NCI-H2171 (cell line): Measurements from ENCODE around the gene LIMD2.
"Not testable (repeated sequence)": the region's sequence is repeated elsewhere in the genome, so short reads cannot be mapped to it uniquely, and the experiment has no call there.

Experiments
- DNase-seq: peaks from one replicate; lab custom pipeline; 2025; lab: John Stamatoyannopoulos, UW

Gene LIMD2

GRCh38 chr17:63699638-63700527 lies at the start of gene LIMD2:
Gene LIMD2, minus strand, starts transcription at chr17:63700125. Its CDS starts 827 bp downstream, at chr17:63699298.
- DNase-seq, result peak; percentile 75

DNA sequence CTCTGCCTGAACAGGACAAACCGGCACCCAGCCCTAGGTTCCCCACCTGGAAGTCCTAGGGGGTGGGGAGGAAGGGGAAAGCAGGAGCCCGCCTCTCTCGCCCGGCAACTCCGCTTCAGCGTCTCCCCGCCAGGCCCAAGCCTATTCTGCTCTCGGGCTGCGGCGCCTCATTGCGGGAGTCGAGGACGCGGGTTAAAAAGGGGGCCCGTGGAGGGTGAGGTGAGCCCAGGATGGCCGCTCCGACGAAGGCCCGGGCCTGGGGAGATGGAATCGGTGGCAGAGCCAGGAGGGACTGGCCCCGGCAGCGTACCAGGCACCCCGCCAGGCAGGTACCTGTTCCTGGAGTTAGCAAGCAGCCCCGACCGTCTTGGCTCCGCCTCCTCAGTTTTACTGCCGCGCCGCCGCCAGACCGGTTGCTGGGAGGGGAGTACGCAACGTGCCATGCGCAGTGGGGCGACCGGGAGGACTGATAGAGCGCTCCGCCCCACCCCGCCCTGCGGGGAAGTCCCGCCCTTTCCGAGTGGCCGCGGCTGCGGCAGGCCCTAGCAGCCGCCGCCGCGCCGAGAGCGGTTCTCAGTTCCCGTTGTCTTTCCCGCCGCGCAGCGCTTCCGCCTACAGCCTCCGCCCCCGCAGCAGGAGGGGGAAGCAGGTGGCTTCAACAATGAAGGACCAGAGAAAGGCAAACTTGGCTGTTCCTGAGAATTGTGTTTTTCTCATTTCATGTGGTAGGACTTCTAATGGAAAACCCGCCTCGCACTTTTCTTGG lies 41.7 kb upstream of the LIMD2 start, which contains the start of gene STRADA:
Gene STRADA (minus strand): TSS at position 392 of the 766 bp plus-strand sequence. CDS start 13,430 bp downstream, outside the sequence.
- peak; percentile 98 for DNase-seq

DNA sequence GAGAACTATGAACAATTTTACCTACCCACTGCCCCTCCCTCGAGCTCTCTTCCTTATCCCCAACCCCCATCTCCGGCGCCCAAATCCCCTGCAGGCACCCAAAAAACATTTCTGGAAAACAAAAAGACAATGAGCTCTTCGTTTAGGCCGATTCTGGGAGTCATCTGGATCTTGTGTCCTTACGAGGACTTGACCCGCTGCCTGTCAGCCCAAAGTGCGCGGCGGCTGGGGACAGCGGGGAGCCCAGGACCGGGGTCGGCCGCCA lies 41.1 kb upstream of the LIMD2 start:
- DNase-seq, result peak; percentile 46

DNA sequence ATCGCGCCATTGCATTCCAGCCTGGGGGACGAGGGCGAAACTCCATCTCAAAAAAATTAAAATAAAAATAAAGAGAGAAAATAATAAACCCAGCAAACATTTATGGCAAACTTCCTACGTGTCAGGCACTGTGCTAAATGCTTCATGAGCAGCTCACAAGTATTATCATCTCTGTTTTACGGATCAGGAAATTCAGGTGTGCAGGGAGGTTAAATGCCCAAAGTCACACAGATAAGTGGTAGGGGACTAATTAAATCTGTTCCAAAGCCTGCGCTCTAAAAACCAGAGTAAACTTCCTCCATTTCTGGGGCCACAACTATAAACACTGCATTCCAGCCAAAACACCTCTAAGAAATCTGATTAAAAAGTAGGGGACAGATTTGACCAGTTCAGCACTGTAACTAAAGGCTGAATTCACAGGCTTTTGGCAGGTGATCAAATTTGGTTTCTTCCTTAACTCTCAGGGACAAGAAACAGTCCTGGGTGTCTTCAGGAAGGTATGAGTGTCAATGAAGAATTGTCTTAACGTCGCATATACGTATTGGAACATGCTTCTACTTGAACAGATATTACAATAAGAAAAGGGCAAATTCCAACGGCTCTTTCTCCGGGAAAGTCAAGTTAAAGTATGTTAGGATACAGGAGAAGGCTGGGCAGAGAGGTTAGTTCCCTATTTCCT lies 40.7 kb upstream of the LIMD2 start:
- DNase-seq, result no peak

GRCh38 chr17:63735691-63736090 lies 35.8 kb upstream of the LIMD2 start:
- no peak for DNase-seq

GRCh38 chr17:63722403-63722802 lies 22.5 kb upstream of the LIMD2 start:
- DNase-seq, result no peak

DNA sequence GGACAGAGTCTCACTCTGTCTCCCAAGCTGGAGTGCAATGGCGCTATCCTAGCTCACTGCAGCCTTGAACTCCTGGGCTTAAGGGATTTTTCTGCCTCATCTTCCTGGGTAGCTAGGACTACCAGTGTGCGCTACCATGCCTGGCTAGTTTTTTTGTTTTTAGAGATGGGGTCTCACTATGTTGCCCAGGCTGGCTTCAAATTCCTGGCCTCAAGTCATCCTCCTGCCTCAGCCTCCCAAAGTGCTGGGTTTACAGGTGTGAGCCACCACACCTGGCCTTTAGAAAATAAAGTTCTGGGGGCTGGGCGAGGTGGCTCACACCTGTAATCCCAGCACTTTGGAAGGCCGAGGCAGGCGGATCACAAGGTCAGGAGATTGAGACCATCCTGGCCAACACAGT lies 20.3 kb upstream of the LIMD2 start:
- DNase-seq, result not testable (repeated sequence)

DNA sequence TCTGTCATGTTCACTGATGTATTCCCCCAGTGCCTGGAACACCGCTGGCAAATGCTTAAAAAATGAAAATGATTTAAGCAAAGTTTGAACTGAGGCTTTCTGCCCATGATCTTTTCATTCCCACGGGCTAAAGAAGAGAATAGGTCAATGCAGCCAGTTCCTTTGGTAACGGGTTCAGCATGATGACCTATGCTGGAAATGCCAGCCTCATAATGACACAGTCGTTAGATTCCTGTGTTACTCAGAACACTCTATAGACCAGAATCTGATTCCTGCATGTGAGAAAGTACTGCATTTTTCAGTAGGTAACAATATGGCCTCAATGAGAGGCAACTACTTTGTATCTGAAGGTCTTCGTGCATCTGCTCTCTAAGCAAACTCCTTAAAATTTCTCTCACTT lies 19.1 kb upstream of the LIMD2 start:
- no peak for DNase-seq

DNA sequence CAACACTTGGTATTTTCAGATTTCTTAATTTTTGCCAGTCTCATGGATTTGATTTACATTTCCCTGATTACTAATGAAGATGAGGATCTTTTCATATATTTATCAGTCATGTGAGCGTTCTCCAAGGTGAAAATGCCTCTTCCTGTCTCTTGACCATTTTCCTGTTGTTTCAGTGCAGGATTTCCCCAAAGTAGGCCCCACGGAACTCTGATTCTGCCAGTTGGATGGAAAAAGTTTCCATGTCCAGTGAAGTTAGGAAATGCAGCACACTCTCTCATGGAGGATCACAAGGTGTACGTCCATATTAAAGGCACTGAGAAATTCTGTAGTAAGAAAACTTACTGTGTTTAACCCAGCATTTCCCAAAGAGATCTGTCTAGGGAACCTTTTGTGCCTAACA lies 16.5 kb upstream of the LIMD2 start:
- no peak for DNase-seq

DNA sequence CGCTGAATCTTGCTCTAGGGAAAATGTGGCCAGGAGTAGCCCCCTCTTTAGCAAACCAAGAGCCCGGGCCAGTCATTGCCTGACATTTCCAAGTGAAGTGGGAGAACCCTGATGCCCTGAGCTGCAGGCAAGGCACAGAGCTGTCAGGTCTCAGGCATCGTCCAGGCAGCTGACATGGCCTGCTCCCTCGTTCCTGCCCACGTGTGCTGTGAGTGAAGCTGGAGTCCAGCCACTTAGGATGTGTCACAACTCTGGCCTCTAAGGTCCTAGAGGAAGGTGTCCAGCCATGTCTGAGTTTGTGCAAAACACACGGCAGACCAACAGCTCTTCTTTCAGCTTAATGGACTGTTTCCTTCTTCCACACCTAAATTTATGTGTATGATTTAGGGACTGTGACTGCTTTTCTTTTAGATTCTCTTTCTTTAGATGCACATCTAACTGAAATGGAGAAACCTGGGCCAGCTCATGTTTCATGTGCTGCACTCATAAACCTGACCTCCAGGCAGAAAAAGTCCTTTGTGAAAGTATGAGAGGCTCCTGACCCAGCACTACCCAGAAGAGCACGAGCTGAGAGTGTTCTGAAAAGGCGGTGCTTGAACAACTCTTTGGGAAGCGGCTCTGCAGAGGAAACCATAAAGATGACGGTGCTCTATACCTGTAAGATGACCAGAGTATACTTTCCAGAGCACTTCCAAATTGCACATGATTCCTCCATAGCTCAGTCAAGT lies 14.8 kb upstream of the LIMD2 start:
- DNase-seq, result no peak

DNA sequence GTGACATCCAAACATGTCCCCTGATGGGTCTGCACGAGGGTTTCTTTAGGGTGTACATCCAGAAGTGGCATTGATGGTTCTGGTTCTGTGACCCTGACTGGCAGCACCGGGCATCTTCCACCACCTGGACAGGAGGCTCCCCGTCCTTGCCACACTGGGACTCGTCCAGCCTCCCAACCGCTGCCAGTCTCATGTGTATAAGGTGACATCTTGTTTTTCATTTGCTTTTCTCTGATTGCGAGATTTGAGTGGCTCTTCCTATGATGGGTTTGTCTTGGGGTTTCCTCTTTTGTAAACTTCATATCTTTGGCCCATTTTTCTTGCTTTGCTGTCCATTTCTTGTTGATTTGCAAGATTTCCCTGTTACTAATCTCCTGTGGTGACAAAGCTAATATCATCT lies 9.2 kb upstream of the LIMD2 start:
- no peak for DNase-seq

DNA sequence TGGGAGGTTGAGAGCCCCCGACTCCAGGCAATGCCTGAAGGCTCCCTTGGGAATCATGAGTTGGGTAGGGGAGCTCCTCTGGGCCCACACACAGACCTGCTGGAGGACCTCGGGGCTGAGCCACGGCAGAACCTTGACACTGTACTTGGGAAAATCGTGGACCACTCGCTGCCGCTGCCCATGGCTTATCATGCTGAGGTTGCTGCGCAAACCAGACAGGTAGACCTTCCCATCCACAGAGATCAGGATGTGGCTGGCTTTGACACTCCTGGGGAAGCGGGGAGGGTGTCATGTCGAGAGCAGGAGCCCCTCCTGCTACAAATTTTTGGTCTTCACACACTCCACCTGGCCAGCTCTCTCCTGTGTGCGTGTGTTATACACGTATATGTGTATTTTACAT lies 7.2 kb upstream of the LIMD2 start:
- no peak for DNase-seq

GRCh38 chr17:63706336-63707082 lies 6.6 kb upstream of the LIMD2 start:
- DNase-seq, result no peak

- no peak for DNase-seq
Measured at GRCh38 chr17:63705657-63706056, 5.7 kb upstream of the LIMD2 start.

DNA sequence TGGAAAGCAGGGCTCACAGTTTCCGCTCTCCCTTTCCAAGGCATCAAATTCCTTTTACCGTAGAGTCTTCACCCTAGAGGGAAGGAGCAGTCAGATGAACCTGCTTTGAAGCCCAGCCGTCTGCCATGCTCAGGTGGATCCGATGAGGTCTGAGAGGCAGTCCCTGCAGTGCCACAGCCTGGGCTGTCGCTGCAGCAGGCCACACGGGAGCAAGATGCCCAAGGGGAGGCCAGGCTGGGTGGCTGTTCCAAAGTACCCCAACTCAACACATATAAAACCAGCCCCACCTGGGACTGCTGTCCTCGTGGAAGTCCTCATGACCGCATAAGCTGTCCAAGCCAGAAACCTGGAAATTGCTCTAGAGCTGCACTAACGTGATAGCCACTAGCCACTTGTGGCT lies 4.9 kb upstream of the LIMD2 start:
- no peak for DNase-seq

- no peak for DNase-seq
Measured at GRCh38 chr17:63704259-63704576, 4.3 kb upstream of the LIMD2 start.

DNA sequence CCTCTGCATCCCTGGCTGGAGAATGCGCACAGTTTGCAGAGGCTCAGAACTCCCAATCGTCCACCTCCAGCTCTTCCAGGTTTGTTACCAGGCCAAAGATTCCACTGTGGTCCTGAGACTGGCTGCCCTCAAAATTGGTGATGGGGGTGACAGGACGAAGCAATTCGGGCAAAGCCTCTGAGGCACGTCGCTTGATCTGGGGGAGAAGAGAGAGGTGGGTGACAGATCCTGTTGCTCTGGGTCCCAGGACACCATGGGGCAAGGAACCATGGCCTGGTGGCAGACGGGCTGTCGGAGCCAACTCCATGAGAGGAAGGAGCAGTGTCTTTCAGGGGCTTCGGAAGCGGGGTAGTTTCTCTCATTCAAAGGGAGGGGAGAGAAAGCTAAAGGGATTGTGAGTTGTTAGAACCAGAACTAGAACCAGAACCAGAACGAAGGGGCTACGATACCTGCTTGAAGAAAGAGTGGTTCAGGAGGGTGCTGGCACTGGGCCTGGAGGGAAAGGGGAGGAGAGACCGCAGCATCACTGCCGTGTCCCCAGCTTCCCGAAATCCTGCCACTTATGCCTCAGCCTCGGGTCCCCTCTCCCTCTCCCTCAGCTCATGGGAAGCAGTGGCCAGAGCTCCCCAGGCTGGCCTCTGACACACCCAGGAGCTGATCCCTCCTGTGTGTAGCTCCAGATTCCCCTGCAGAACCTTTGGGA lies 3.8 kb upstream of the LIMD2 start:
- no peak for DNase-seq

DNA sequence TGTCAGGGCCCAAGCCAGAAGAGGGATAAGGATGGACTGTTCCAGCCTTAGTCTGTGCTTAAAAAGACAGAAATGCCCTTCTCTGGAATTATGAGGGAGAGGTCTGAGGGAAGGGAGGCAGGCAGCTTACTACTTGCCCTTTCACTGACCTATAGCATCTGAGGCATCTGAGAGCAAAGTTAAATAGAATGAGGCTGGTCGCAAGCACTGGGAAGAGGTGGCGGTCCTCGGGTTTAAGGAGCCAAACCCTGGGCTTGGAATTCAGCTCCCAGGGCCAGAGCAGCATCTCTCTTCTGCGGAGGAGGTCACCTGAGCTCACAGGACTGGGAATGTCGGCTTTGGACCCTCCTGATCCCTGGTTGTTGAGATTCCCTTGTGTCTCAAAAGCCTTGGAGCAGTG lies 3.1 kb upstream of the LIMD2 start:
- no peak for DNase-seq

GRCh38 chr17:63702721-63703015 lies 2.7 kb upstream of the LIMD2 start:
- no peak for DNase-seq

DNA sequence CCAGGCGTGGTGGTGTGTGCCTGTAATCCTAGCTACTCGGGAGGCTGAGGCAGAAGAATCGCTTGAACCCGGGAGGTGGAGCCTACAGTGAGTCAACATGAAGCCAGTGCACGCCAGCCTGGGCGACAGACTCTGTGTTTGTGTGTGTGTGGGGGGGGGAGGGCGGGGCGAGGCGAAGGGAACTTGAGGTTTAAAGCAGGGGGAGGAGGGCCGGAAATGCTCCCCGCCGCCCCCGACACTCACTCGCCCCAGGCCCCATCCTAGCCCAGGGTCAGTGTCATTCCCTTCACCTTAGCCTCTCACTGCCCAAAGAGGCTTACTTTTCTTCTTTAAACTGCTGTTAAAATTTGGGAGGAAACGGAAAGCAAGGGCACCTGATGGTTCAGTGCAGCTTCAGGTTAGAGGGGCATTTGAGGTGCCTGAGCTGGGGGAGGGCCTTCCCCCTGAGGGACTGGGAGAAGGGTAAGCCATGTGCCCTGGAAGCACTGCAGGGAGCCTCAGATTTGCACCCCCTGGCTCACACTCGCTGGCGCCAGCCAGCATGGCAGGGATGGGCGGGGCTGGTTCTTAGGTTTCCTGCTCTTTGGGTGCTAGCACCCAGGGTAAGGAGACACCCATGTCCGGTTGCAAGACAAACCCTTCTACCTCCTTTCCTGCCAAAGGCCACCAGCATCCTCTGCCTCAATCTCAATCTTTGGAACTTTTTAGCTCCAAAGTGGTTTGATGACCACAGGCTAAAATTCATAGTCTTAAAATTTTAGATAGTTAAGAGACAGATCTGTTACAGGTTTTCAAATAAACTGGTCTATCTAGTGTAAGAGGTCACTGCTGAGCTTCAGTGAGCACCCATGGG lies 2.2 kb upstream of the LIMD2 start:
- no peak for DNase-seq
